ENCODE data around the gene TSPOAP1. TPM values are rescaled to one million over a fixed set of nuclear protein-coding genes. Genes with fewer than 3 reads are reported as not detected.

The TSPOAP1 gene
- total RNA-seq, 1 donor from 2014 or later = 3.5 TPM

- H3K4me3 ChIP-seq (ENCODE audit: low read depth, low read length) = no peak overlapping the region
- DNase-seq (ENCODE audit: low read depth) = no peak
- TF ChIP-seq CTCF (conservative IDR thresholded peaks at IDR 0.05; ENCODE audit: low read depth, low read length) = no peak
Observed at GRCh38 chr17:58284613-58285421, 43.8 kb downstream of the TSPOAP1 start.

GRCh38 chr17:58283674-58284612 lies 44.7 kb downstream of the TSPOAP1 start:
- DNase-seq (ENCODE audit: low read depth) = no peak
- H3K4me3 ChIP-seq (ENCODE audit: low read depth, low read length) = no peak overlapping the region
- TF ChIP-seq CTCF (conservative IDR thresholded peaks at IDR 0.05; ENCODE audit: low read depth, low read length) = no peak

- no peak for DNase-seq (ENCODE audit: low read depth)
- H3K4me3 ChIP-seq (ENCODE audit: low read depth, low read length) = no peak overlapping the region
- no peak for TF ChIP-seq CTCF (conservative IDR thresholded peaks at IDR 0.05; ENCODE audit: low read depth, low read length)
Observed at GRCh38 chr17:58282442-58282841, 46.2 kb downstream of the TSPOAP1 start.

GRCh38 chr17:58281511-58282011 lies 47.0 kb downstream of the TSPOAP1 start:
- no peak for TF ChIP-seq CTCF (conservative IDR thresholded peaks at IDR 0.05; ENCODE audit: low read depth, low read length)
- no peak overlapping the region for H3K4me3 ChIP-seq (ENCODE audit: low read depth, low read length)
- no peak for DNase-seq (ENCODE audit: low read depth)

- no peak within 1 kb of the TSS for H3K4me3 ChIP-seq (ENCODE audit: low read depth, low read length)
- no peak for TF ChIP-seq CTCF (conservative IDR thresholded peaks at IDR 0.05; ENCODE audit: low read depth, low read length)
- DNase-seq (ENCODE audit: low read depth) = no peak
Observed at GRCh38 chr17:58280480-58281217, 47.9 kb downstream of the TSPOAP1 start, which contains the start of gene MPO. Gene MPO, minus strand, starts transcription at chr17:58280935. Its CDS starts 177 bp downstream, at chr17:58280758.

GRCh38 chr17:58279736-58280479 lies 48.7 kb downstream of the TSPOAP1 start:
- no peak for TF ChIP-seq CTCF (conservative IDR thresholded peaks at IDR 0.05; ENCODE audit: low read depth, low read length)

More at GRCh38 chr17:58279736-58280479, 48.7 kb downstream of the TSPOAP1 start:
- DNase-seq (ENCODE audit: low read depth) = no peak
- H3K4me3 ChIP-seq (ENCODE audit: low read depth, low read length) = no peak overlapping the region

Data from epithelial cell of proximal tubule (primary cell).